ENCODE data around the gene DVL1. TPM values are rescaled to one million over a fixed set of nuclear protein-coding genes. Genes with fewer than 3 reads are reported as not detected.
A peak's percentile ranks its signal among the peaks of the same experiment; 100 is the strongest.

Gene DVL1
- total and polyA plus RNA-seq, 2 of the 13 experiments (the other 11 are each of a cell fraction or from before 2014, with no cell fraction given): 30.8 to 60.4 TPM

GRCh38 chr1:1359664-1360468 lies 10.6 kb upstream of the DVL1 start (continued):
- peak; percentile 82 for TF ChIP-seq ZNF609 (CRISPR knock-in tag; IDR thresholded peaks at IDR 0.05; ENCODE audit: borderline replicate concordance)
- TF ChIP-seq ZIK1 (CRISPR knock-in tag; IDR thresholded peaks at IDR 0.05; ENCODE audit: borderline replicate concordance, low read depth): no peak
- TF ChIP-seq ZNF747 (CRISPR knock-in tag; IDR thresholded peaks at IDR 0.05; ENCODE audit: borderline replicate concordance): no peak
- peak; percentile 48; the same call in 1 of the 2 replicates for TF ChIP-seq ZNF772 (CRISPR knock-in tag; IDR thresholded peaks at IDR 0.05)
- TF ChIP-seq MTA1 (CRISPR knock-in tag; IDR thresholded peaks at IDR 0.05; ENCODE audit: borderline replicate concordance): peak; percentile 83; the same call in 1 of the 2 replicates
- TF ChIP-seq USF2 (IDR thresholded peaks at IDR 0.05; ENCODE audit: low read depth, low read length): no peak
- TF ChIP-seq USF2 (CRISPR knock-in tag; IDR thresholded peaks at IDR 0.05; ENCODE audit: borderline replicate concordance): no peak
- 0 out of 2 replicates have a peak, but pooled peaks have one; percentile 27 for TF ChIP-seq KAT8 (CRISPR knock-in tag; IDR thresholded peaks at IDR 0.05)
- peak; percentile 74 for TF ChIP-seq BCL6 (CRISPR knock-in tag; IDR thresholded peaks at IDR 0.05)
- TF ChIP-seq ZNF274 (CRISPR knock-in tag; IDR thresholded peaks at IDR 0.05): peak; percentile 64
- TF ChIP-seq ZNF263 (CRISPR knock-in tag; IDR thresholded peaks at IDR 0.05): peak; percentile 46; the same call in 1 of the 2 replicates
- TF ChIP-seq GATAD2A (CRISPR knock-in tag; IDR thresholded peaks at IDR 0.05): peak; percentile 59; the same call in 1 of the 2 replicates
- no peak for TF ChIP-seq ZFAT (CRISPR knock-in tag; conservative IDR thresholded peaks at IDR 0.05)
- peak; percentile 69 for TF ChIP-seq SKIL (CRISPR knock-in tag; IDR thresholded peaks at IDR 0.05; ENCODE audit: borderline replicate concordance)
- TF ChIP-seq HMG20A (CRISPR knock-in tag; IDR thresholded peaks at IDR 0.05; ENCODE audit: borderline replicate concordance): peak; percentile 34; the same call in 1 of the 2 replicates
- 0 out of 2 replicates have a peak, but pooled peaks have one; percentile 64 for TF ChIP-seq ZSCAN29 (CRISPR knock-in tag; conservative IDR thresholded peaks at IDR 0.05)
- no peak for TF ChIP-seq MAZ (IDR thresholded peaks at IDR 0.05; ENCODE audit: borderline replicate concordance, low read depth, low read length)
- TF ChIP-seq MAZ (CRISPR knock-in tag; IDR thresholded peaks at IDR 0.05; ENCODE audit: low read depth): peak; percentile 74
- TF ChIP-seq HES4 (CRISPR knock-in tag; IDR thresholded peaks at IDR 0.05; ENCODE audit: borderline replicate concordance): 0 out of 2 replicates have a peak, but pooled peaks have one; percentile 30
- TF ChIP-seq PITX1 (CRISPR knock-in tag; IDR thresholded peaks at IDR 0.05): 0 out of 2 replicates have a peak, but pooled peaks have one; percentile 22
- TF ChIP-seq ZNF891 (CRISPR knock-in tag; IDR thresholded peaks at IDR 0.05): no peak

Data from HepG2 (cell line).